SK-N-SH (cell line): ENCODE results near the gene TM6SF1. TPM values are rescaled to one million over a fixed set of nuclear protein-coding genes. Genes with fewer than 3 reads are reported as not detected.

ENCODE experiments used
- CTCF ChIA-PET: fragments of 300-600, 350-600 bp; formaldehyde crosslinking; extraction: SDS; loops from one replicate; lab custom pipeline; 2021; lab: Yijun Ruan, JAX
- POLR2A ChIA-PET: fragments of 350-600 bp; sonication (Branson Sonifier 250); formaldehyde crosslinking; extraction: SDS; loops from one replicate; lab custom pipeline; 2020; ENCODE audit warnings: antibody characterized with exemption, inconsistent platforms; lab: Yijun Ruan, JAX
- DNase-seq: peaks from one replicate; pipeline ENCODE4 v3.0.0; 2012
- H2AFZ ChIP-seq: fragments of 200-600 bp; sonication (generic); 2 replicates; pipeline ENCODE4 v1.8.1; 2016; ENCODE audit warnings: antibody characterized with exemption, mild to moderate bottlenecking, low read depth
- H3F3A ChIP-seq: fragments of 200-600 bp; sonication (generic); replicated peaks from 2 replicates; pipeline ENCODE3; 2016; ENCODE audit warnings: antibody characterized with exemption, mild to moderate bottlenecking; ENCODE audit not compliant: insufficient read depth
- H3K27ac ChIP-seq, 2 experiments: fragments of 200-500 bp in 1 of 2; fragments of 200-600 bp in 1 of 2; sonication (Bioruptor generic) in 1 of 2; sonication (generic), shearing (Covaris generic) in 1 of 2; 2 replicates each; pipeline versions ENCODE4 v1.5.1 to v1.6.1; 2014 to 2016; ENCODE audit warnings: low read depth in 2 of 2, inconsistent platforms in 1 of 2, low read length in 1 of 2, mild to moderate bottlenecking in 1 of 2, mixed read lengths in 1 of 2
- H3K27me3 ChIP-seq: fragments of 200-600 bp; sonication (generic), shearing (Covaris generic); 2 replicates; pipeline ENCODE4 v1.6.1; 2016; ENCODE audit warnings: mixed run types; ENCODE audit not compliant: insufficient read depth
- H3K36me3 ChIP-seq, 2 experiments: fragments of 200-500 bp in 1 of 2; fragments of 200-600 bp in 1 of 2; sonication (Bioruptor generic) in 1 of 2; sonication (generic) in 1 of 2; replicated peaks in 1 of 2; 2 replicates each; pipeline versions ENCODE3 to v1.5.1; 2014 to 2016; ENCODE audit warnings: low read length in 1 of 2, mild to moderate bottlenecking in 1 of 2; ENCODE audit not compliant: insufficient read depth in 2 of 2, control insufficient read depth in 1 of 2
- H3K4me1 ChIP-seq, 2 experiments: fragments of 200-500 bp in 1 of 2; fragments of 200-600 bp in 1 of 2; sonication (Bioruptor generic) in 1 of 2; sonication (generic), shearing (Covaris generic) in 1 of 2; 2 replicates each; pipeline versions ENCODE4 v1.5.1 to v1.6.1; 2014 to 2016; ENCODE audit warnings: low read depth in 1 of 2, low read length in 1 of 2, mixed run types in 1 of 2; ENCODE audit not compliant: insufficient read depth in 2 of 2, control insufficient read depth in 1 of 2
- H3K4me2 ChIP-seq: fragments of 200-600 bp; sonication (generic), shearing (Covaris generic); 2 replicates; pipeline ENCODE4 v1.6.1; 2017; ENCODE audit warnings: mixed run types
- H3K4me3 ChIP-seq, 2 experiments: fragments of 200-500 bp in 1 of 2; fragments of 200-600 bp in 1 of 2; sonication (Bioruptor generic) in 1 of 2; sonication (generic), shearing (Covaris generic) in 1 of 2; 2 replicates each; pipeline versions ENCODE4 v1.5.1 to v1.8.1; 2014 to 2016; ENCODE audit warnings: low read depth in 2 of 2, inconsistent platforms in 1 of 2, low read length in 1 of 2, mild to moderate bottlenecking in 1 of 2, mixed read lengths in 1 of 2, moderate library complexity in 1 of 2
- H3K79me2 ChIP-seq: fragments of 200-600 bp; sonication (generic); 2 replicates; pipeline ENCODE4 v1.8.1; 2017; ENCODE audit warnings: mild to moderate bottlenecking; ENCODE audit not compliant: insufficient read depth
- H3K9ac ChIP-seq: fragments of 200-600 bp; sonication (generic); 2 replicates; pipeline ENCODE4 v1.6.1; 2017; ENCODE audit warnings: mixed run types
- H3K9me2 ChIP-seq: fragments of 200-600 bp; sonication (generic); 2 replicates; pipeline ENCODE4 v1.6.1; 2017; ENCODE audit warnings: mixed run types
- H3K9me3 ChIP-seq: fragments of 200-600 bp; sonication (generic); 2 replicates; pipeline ENCODE4 v1.6.1; 2017; ENCODE audit warnings: mixed run types, mild to moderate bottlenecking, moderate library complexity
- H4K20me1 ChIP-seq: fragments of 200-600 bp; sonication (generic); 2 replicates; pipeline ENCODE4 v1.6.1; 2017; ENCODE audit warnings: mild to moderate bottlenecking, mixed run types; ENCODE audit not compliant: insufficient read depth
- CHD2 ChIP-seq: fragments of 150-350 bp; IDR thresholded peaks from 2 replicates; pipeline ENCODE4 v1.6.1; 2018; ENCODE audit warnings: low read length; ENCODE audit not compliant: partially characterized antibody
- CTCF ChIP-seq: fragments of 200-600 bp; sonication (generic); IDR thresholded peaks from 2 replicates; pipeline ENCODE4 v1.6.1; 2017; ENCODE audit warnings: antibody characterized with exemption, mild to moderate bottlenecking, moderate library complexity
- EZH2phosphoT487 ChIP-seq: fragments of 200-600 bp; sonication (generic); IDR thresholded peaks from 2 replicates; pipeline ENCODE4 v1.6.1; 2017; ENCODE audit warnings: low read depth, mixed run types, mild to moderate bottlenecking, antibody characterized with exemption, moderate library complexity, borderline replicate concordance
- FOXJ3 ChIP-seq: sonication (generic); formaldehyde crosslinking; IDR thresholded peaks from 2 replicates; pipeline ENCODE4 v1.5.1; 2020; ENCODE audit warnings: mild to moderate bottlenecking, missing genetic modification reagents
- GATA2 ChIP-seq: sonication (generic); formaldehyde crosslinking; IDR thresholded peaks from 2 replicates; pipeline ENCODE4 v1.5.0; 2020; ENCODE audit warnings: mild to moderate bottlenecking, missing genetic modification reagents
- IRF3 ChIP-seq: fragments of 150-350 bp; IDR thresholded peaks from 2 replicates; pipeline ENCODE4 v1.6.1; 2016; ENCODE audit warnings: mild to moderate bottlenecking, low read depth, low read length
- MEF2A ChIP-seq: IDR thresholded peaks from 2 replicates; pipeline ENCODE4 v1.4.0; 2012; ENCODE audit warnings: low read depth, borderline replicate concordance
- MXI1 ChIP-seq: IDR thresholded peaks from 2 replicates; pipeline ENCODE4 v1.6.1; 2012; ENCODE audit warnings: mild to moderate bottlenecking, low read depth, low read length, improper control_type of control experiment
- NRF1 ChIP-seq: IDR thresholded peaks from 2 replicates; pipeline ENCODE4 v1.6.1; 2012; ENCODE audit warnings: low read depth, mild to moderate bottlenecking, low read length
- REST ChIP-seq: IDR thresholded peaks from 2 replicates; pipeline ENCODE4 v1.6.1; 2012; ENCODE audit warnings: mild to moderate bottlenecking, low read depth, low read length, moderate library complexity
- TAF1 ChIP-seq: IDR thresholded peaks from 2 replicates; pipeline ENCODE4 v1.6.1; 2012; ENCODE audit warnings: low read depth, mild to moderate bottlenecking, low read length, moderate library complexity, borderline replicate concordance
- TCF12 ChIP-seq: IDR thresholded peaks from 2 replicates; pipeline ENCODE4 v1.4.0; 2012
- ZBTB33 ChIP-seq: IDR thresholded peaks from 2 replicates; pipeline ENCODE4 v1.4.0; 2012; ENCODE audit warnings: low read depth, borderline replicate concordance
- WGBS: methylation state at CpG from one replicate; pipeline ENCODE4 v1.1.6; 2017; ENCODE audit warnings: low lambda C conversion rate; 5-methylcytosine and 5-hydroxymethylcytosine counted together
- polyA plus RNA-seq, 3 experiments: library from polyadenylated mRNA; depleted of rRNA; stranded (reverse); fragments of >200 nt; gene quantifications; 2 replicates each; pipeline ENCODE4 v1.2.3, GENCODE V29; 2012

TM6SF1 gene
- polyA plus RNA-seq, 1 of the 3 experiments (the other 2 are of a cell fraction), result 0.12 TPM

GRCh38 chr15:83111149-83111548 is 3.7 kb downstream of the TM6SF1 start:
- H3K36me3 ChIP-seq, result no peaks in the 10 kb centered on the region

More at GRCh38 chr15:83111149-83111548, 3.7 kb downstream of the TM6SF1 start:
- Histone ChIP-seq H3K9me2 (no peaks in the 10 kb centered on the region), H4K20me1 (no peaks in the 10 kb centered on the region), H3K9me3 (no peaks in the 10 kb centered on the region), H3K27me3 (peaks cover 8% of the 10 kb centered on the region; the same call in 1 of the 2 replicates), H3K27ac (no peak overlapping the region), H3K9ac (no peak overlapping the region), H3F3A (peaks cover 5% of the 10 kb centered on the region), H2AFZ (no peak overlapping the region), H3K4me3 (no peak overlapping the region), H3K79me2 (no peaks in the 10 kb centered on the region), H3K4me2 (no peak overlapping the region), H3K4me1 (peaks cover 0 to 10% of the 10 kb centered on the region in 2 experiments; a peak in 1 of 4 replicates)
- POLR2A ChIA-PET, result no interaction called here
- CTCF ChIA-PET, result no interaction called here
- DNase-seq, result no peak
- TF ChIP-seq REST (no peak), NRF1 (no peak), IRF3 (no peak), EZH2phosphoT487 (no peak), TAF1 (no peak), CTCF (no peak), MXI1 (no peak), TCF12 (no peak), CHD2 (no peak), GATA2 (CRISPR knock-in tag) (no peak), MEF2A (no peak), ZBTB33 (no peak), FOXJ3 (CRISPR knock-in tag) (no peak)
- WGBS, result 79% methylated on average over 3 of the region's 3 CpGs
